Suprapubic skin (tissue), 3 donors: ENCODE results near the gene NEU3.
"Not testable (repeated sequence)": the region's sequence is repeated elsewhere in the genome, so short reads cannot be mapped to it uniquely, and the experiment has no call there.

Experiments
- EP300 ChIP-seq: sonication (generic); formaldehyde crosslinking; IDR thresholded peaks from one replicate; pipeline ENCODE4 v1.6.1; 2017; ENCODE audit warnings: antibody characterized with exemption
- POLR2A ChIP-seq, 2 donors: fragments of 450-650 bp; IDR thresholded peaks; one replicate each; pipeline ENCODE4 v1.6.1; 2017; ENCODE audit warnings: antibody characterized with exemption in 2 of 2, mild to moderate bottlenecking in 2 of 2, moderate library complexity in 2 of 2
- TF ChIP-seq, protein P1 (sequence below), 2 donors: fragments of 200-600 bp in 1 of 2; fragments of 450-650 bp in 1 of 2; sonication (generic) in 1 of 2; IDR thresholded peaks; one replicate each; pipeline ENCODE4 v1.5.1; 2016 to 2019; ENCODE audit warnings: antibody characterized with exemption in 2 of 2, mild to moderate bottlenecking in 1 of 2, moderate library complexity in 1 of 2

DNA sequence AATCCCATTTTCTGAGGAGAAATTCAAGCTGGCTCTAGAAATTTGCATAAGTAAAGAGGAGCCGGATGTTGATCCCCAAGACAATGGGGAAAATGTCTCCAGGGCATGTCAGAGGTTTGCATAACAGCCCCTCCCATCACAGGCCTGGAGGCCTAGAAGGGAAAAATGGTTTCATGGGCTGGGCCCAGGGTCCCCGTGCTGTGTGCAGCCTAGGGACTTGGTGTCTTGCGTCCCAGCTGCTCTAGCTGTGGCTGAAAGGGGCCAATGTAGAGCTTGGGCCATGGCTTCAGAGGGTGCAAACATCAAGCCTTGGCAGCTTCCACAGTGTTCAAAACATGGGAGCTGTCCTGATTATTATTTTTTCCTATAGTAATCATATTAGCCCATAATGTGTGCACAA lies 30.5 kb downstream of the NEU3 start:
- TF ChIP-seq EP300; POLR2A (IDR thresholded peaks at IDR 0.05): not testable (repeated sequence)
- TF ChIP-seq, protein P1, sequence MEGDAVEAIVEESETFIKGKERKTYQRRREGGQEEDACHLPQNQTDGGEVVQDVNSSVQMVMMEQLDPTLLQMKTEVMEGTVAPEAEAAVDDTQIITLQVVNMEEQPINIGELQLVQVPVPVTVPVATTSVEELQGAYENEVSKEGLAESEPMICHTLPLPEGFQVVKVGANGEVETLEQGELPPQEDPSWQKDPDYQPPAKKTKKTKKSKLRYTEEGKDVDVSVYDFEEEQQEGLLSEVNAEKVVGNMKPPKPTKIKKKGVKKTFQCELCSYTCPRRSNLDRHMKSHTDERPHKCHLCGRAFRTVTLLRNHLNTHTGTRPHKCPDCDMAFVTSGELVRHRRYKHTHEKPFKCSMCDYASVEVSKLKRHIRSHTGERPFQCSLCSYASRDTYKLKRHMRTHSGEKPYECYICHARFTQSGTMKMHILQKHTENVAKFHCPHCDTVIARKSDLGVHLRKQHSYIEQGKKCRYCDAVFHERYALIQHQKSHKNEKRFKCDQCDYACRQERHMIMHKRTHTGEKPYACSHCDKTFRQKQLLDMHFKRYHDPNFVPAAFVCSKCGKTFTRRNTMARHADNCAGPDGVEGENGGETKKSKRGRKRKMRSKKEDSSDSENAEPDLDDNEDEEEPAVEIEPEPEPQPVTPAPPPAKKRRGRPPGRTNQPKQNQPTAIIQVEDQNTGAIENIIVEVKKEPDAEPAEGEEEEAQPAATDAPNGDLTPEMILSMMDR (IDR thresholded peaks at IDR 0.05), result not testable (repeated sequence)
